Occipital lobe (tissue), 2 donors: ENCODE measurements around the gene KNTC1. TPM values are rescaled to one million over a fixed set of nuclear protein-coding genes. Genes with fewer than 3 reads are reported as not detected.
"Not testable (repeated sequence)": the region's sequence is repeated elsewhere in the genome, so short reads cannot be mapped to it uniquely, and the experiment has no call there.

Experiments used
- DNase-seq: peaks from one replicate; lab custom pipeline; 2025; lab: John Stamatoyannopoulos, UW
- total RNA-seq: library from RNA; depleted of rRNA; stranded (reverse); fragments of >200 nt; gene quantifications from one replicate; pipeline ENCODE4 v1.2.3, GENCODE V29; 2014

Gene KNTC1
- total RNA-seq, 1 donor from 2014 or later, result 20.9 TPM

GRCh38 chr12:122558745-122559641 lies 31.9 kb downstream of the KNTC1 start:
- no peak for DNase-seq

- no peak for DNase-seq
Measured at GRCh38 chr12:122560138-122560537, 33.1 kb downstream of the KNTC1 start.

GRCh38 chr12:122563361-122563760 lies 36.3 kb downstream of the KNTC1 start:
- DNase-seq, result no peak

GRCh38 chr12:122566816-122567215 lies 39.8 kb downstream of the KNTC1 start:
- DNase-seq, result not testable (repeated sequence)

- DNase-seq, result no peak
Measured at GRCh38 chr12:122569288-122569687, 42.2 kb downstream of the KNTC1 start.

- DNase-seq, result not testable (repeated sequence)
Measured at GRCh38 chr12:122570006-122570405, 43.0 kb downstream of the KNTC1 start.

- DNase-seq, result no peak
Measured at GRCh38 chr12:122571821-122572220, 44.8 kb downstream of the KNTC1 start.

- DNase-seq, result not testable (repeated sequence)
Measured at GRCh38 chr12:122583294-122583693, 56.2 kb downstream of the KNTC1 start.

GRCh38 chr12:122584177-122584863 lies 57.3 kb downstream of the KNTC1 start:
- no peak for DNase-seq

GRCh38 chr12:122590990-122591389 lies 63.9 kb downstream of the KNTC1 start:
- DNase-seq, result no peak

- DNase-seq, result not testable (repeated sequence)
Measured at GRCh38 chr12:122591966-122592365, 64.9 kb downstream of the KNTC1 start.

- DNase-seq, result not testable (repeated sequence)
Measured at GRCh38 chr12:122592543-122592942, 65.5 kb downstream of the KNTC1 start.

- no peak for DNase-seq
Measured at GRCh38 chr12:122593910-122594309, 66.9 kb downstream of the KNTC1 start.

GRCh38 chr12:122596838-122597237 lies 69.8 kb downstream of the KNTC1 start:
- DNase-seq, result no peak

- no peak for DNase-seq
Measured at GRCh38 chr12:122602456-122602855, 75.4 kb downstream of the KNTC1 start.

- DNase-seq, result no peak
Measured at GRCh38 chr12:122604993-122605392, 77.9 kb downstream of the KNTC1 start.

- DNase-seq, result no peak
Measured at GRCh38 chr12:122609732-122610131, 82.7 kb downstream of the KNTC1 start.

GRCh38 chr12:122610207-122610606 lies 83.2 kb downstream of the KNTC1 start:
- no peak for DNase-seq

GRCh38 chr12:122610911-122611310 lies 83.9 kb downstream of the KNTC1 start:
- no peak for DNase-seq

- no peak for DNase-seq
Measured at GRCh38 chr12:122614839-122615238, 87.8 kb downstream of the KNTC1 start.

- no peak for DNase-seq
Measured at GRCh38 chr12:122615780-122616179, 88.7 kb downstream of the KNTC1 start.

- no peak for DNase-seq
Measured at GRCh38 chr12:122635471-122635870, 108.4 kb downstream of the KNTC1 start.
